DMS53 (cell line): Measurements from ENCODE around the gene PRRG2.
"Not testable (repeated sequence)": the region's sequence is repeated elsewhere in the genome, so short reads cannot be mapped to it uniquely, and the experiment has no call there.

Source experiments
- DNase-seq: peaks from one replicate; lab custom pipeline; 2025; lab: John Stamatoyannopoulos, UW

The PRRG2 gene

GRCh38 chr19:49609499-49610092 lies 28.5 kb downstream of the PRRG2 start:
- no peak for DNase-seq

- DNase-seq = no peak
These were observed 32.3 kb downstream of the PRRG2 start for GRCh38 chr19:49613374-49613773.

GRCh38 chr19:49614096-49614833 lies 33.1 kb downstream of the PRRG2 start:
- no peak for DNase-seq

GRCh38 chr19:49615861-49616260 lies 34.7 kb downstream of the PRRG2 start:
- no peak for DNase-seq

- DNase-seq = no peak
These were observed 35.4 kb downstream of the PRRG2 start for GRCh38 chr19:49616532-49616931.

GRCh38 chr19:49616945-49617344 lies 35.8 kb downstream of the PRRG2 start:
- no peak for DNase-seq

- DNase-seq = not testable (repeated sequence)
These were observed 36.7 kb downstream of the PRRG2 start for GRCh38 chr19:49617860-49618259.

- DNase-seq = no peak
These were observed 44.1 kb downstream of the PRRG2 start for GRCh38 chr19:49624967-49625910.

GRCh38 chr19:49626226-49626625 lies 45.1 kb downstream of the PRRG2 start:
- DNase-seq = no peak

GRCh38 chr19:49629659-49630058 lies 48.5 kb downstream of the PRRG2 start:
- DNase-seq = no peak

GRCh38 chr19:49631014-49631588 lies 50.0 kb downstream of the PRRG2 start:
- DNase-seq = no peak

GRCh38 chr19:49631610-49632192 lies 50.6 kb downstream of the PRRG2 start:
- DNase-seq = no peak

- no peak for DNase-seq
These were observed 51.5 kb downstream of the PRRG2 start for GRCh38 chr19:49632576-49632975.

- not testable (repeated sequence) for DNase-seq
These were observed 52.2 kb downstream of the PRRG2 start for GRCh38 chr19:49633273-49633672.

GRCh38 chr19:49635530-49636232 lies 54.6 kb downstream of the PRRG2 start:
- DNase-seq = peak; percentile 48

- peak; percentile 49 for DNase-seq
These were observed 55.3 kb downstream of the PRRG2 start for GRCh38 chr19:49636233-49636932.

- peak; percentile 57 for DNase-seq
These were observed 57.0 kb downstream of the PRRG2 start for GRCh38 chr19:49637821-49638738.

GRCh38 chr19:49639401-49640112 lies 58.4 kb downstream of the PRRG2 start:
- DNase-seq = no peak
